Measurements from ENCODE around the gene DDIT3.
A peak's percentile ranks its signal among the peaks of the same experiment; 100 is the strongest.
"Not testable (repeated sequence)": the region's sequence is repeated elsewhere in the genome, so short reads cannot be mapped to it uniquely, and the experiment has no call there.

Gene DDIT3

GRCh38 chr12:57511588-57512325, 8.6 kb downstream of the DDIT3 start:
- DNase-seq: no peak

- no peak for DNase-seq
Measured at GRCh38 chr12:57511161-57511560, 9.2 kb downstream of the DDIT3 start.

- not testable (repeated sequence) for DNase-seq
Measured at GRCh38 chr12:57507796-57508195, 12.5 kb downstream of the DDIT3 start.

- not testable (repeated sequence) for DNase-seq
Measured at GRCh38 chr12:57506541-57506940, 13.8 kb downstream of the DDIT3 start.

GRCh38 chr12:57502311-57502969, 17.9 kb downstream of the DDIT3 start:
- not testable (repeated sequence) for DNase-seq

GRCh38 chr12:57500213-57500612, 20.1 kb downstream of the DDIT3 start:
- DNase-seq: no peak

- DNase-seq: no peak
Measured at GRCh38 chr12:57498571-57498970, 21.7 kb downstream of the DDIT3 start.

GRCh38 chr12:57498132-57498502, 22.2 kb downstream of the DDIT3 start:
- no peak for DNase-seq

GRCh38 chr12:57497223-57498131, 22.8 kb downstream of the DDIT3 start:
- DNase-seq: no peak

GRCh38 chr12:57496822-57497221, 23.5 kb downstream of the DDIT3 start:
- DNase-seq: no peak

- not testable (repeated sequence) for DNase-seq
Measured at GRCh38 chr12:57495051-57495701, 25.1 kb downstream of the DDIT3 start.

- DNase-seq: no peak
Measured at GRCh38 chr12:57491393-57492280, 28.7 kb downstream of the DDIT3 start.

- DNase-seq: no peak
Measured at GRCh38 chr12:57490126-57490525, 30.2 kb downstream of the DDIT3 start.

GRCh38 chr12:57489157-57489641, 31.1 kb downstream of the DDIT3 start:
- DNase-seq: no peak

- DNase-seq: no peak
Measured at GRCh38 chr12:57488402-57489156, 31.7 kb downstream of the DDIT3 start.

- DNase-seq: peak; percentile 86
Measured at GRCh38 chr12:57487597-57488401, 32.5 kb downstream of the DDIT3 start, which contains the start of gene MARS1. Gene MARS1 (plus strand): TSS chr12:57488068. CDS start chr12:57488091, 23 bp downstream.

GRCh38 chr12:57487055-57487596, 33.2 kb downstream of the DDIT3 start:
- DNase-seq: no peak

GRCh38 chr12:57485695-57486094, 34.6 kb downstream of the DDIT3 start:
- DNase-seq: no peak

- no peak for DNase-seq
Measured at GRCh38 chr12:57483466-57483865, 36.8 kb downstream of the DDIT3 start.

GRCh38 chr12:57481671-57482070, 38.6 kb downstream of the DDIT3 start:
- no peak for DNase-seq

Data from stimulated activated CD4-positive, alpha-beta T cell treated with anti-CD3 and anti-CD28 coated beads, Interleukin-12 subunit alpha, Interleukin-12 subunit beta, amount 100 ng/mL, for 4 hours (primary cell).